ENCODE data around the gene ZC2HC1B. TPM values are rescaled to one million over a fixed set of nuclear protein-coding genes. Genes with fewer than 3 reads are reported as not detected.

Gene ZC2HC1B
- total RNA-seq, 1 experiment from 2014 or later, result not detected

DNA sequence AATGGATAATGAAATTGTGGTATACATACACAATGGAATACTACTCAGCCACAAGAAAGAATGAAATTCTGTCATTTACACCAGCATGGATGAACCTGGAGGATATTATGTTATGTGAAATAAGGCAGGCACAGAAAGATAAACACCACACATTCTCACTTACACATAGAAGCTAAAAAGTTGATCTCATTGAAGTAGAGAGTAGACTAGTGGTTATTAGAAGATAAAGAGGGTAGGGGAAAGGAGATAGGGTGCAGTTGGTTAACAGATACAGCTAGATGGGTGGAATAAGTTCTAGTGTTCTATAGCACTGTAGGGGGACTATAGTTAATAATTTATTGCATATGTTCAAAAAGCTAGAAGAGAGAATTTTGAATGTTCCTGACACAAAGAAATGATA, 46.7 kb upstream of the ZC2HC1B start:
- TF ChIP-seq, protein P1, sequence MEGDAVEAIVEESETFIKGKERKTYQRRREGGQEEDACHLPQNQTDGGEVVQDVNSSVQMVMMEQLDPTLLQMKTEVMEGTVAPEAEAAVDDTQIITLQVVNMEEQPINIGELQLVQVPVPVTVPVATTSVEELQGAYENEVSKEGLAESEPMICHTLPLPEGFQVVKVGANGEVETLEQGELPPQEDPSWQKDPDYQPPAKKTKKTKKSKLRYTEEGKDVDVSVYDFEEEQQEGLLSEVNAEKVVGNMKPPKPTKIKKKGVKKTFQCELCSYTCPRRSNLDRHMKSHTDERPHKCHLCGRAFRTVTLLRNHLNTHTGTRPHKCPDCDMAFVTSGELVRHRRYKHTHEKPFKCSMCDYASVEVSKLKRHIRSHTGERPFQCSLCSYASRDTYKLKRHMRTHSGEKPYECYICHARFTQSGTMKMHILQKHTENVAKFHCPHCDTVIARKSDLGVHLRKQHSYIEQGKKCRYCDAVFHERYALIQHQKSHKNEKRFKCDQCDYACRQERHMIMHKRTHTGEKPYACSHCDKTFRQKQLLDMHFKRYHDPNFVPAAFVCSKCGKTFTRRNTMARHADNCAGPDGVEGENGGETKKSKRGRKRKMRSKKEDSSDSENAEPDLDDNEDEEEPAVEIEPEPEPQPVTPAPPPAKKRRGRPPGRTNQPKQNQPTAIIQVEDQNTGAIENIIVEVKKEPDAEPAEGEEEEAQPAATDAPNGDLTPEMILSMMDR (conservative IDR thresholded peaks at IDR 0.05), result no peak
- Histone ChIP-seq H3K79me1 (ENCODE audit: insufficient read depth, low read depth, low read length, poor library complexity, severe bottlenecking) (no peaks in the 10 kb centered on the region), H3K9ac (ENCODE audit: extremely low read depth, insufficient read length, low read length) (no peak overlapping the region), H2BK12ac (ENCODE audit: insufficient read length, low read depth, low read length) (no peak overlapping the region), H2BK5ac (ENCODE audit: insufficient read length, low read length) (no peak overlapping the region), H3K23me2 (ENCODE audit: insufficient read length, low read depth, low read length, poor library complexity, severe bottlenecking) (no peaks in the 10 kb centered on the region), H3K27me3 (ENCODE audit: insufficient read depth, low read length) (no peaks in the 10 kb centered on the region), H2BK20ac (ENCODE audit: low read depth, low read length, poor library complexity, severe bottlenecking) (no peak overlapping the region), H3K56ac (ENCODE audit: insufficient read length, low read depth, low read length) (no peak overlapping the region), H3K18ac (ENCODE audit: insufficient read length, low read depth, low read length) (no peak overlapping the region), H2BK15ac (ENCODE audit: low read depth, low read length) (no peak overlapping the region), H3K4me2 (ENCODE audit: insufficient read depth, insufficient read length, low read length) (no peak overlapping the region), H4K5ac (ENCODE audit: insufficient read length, low read depth, low read length) (no peak overlapping the region), H3K27ac (ENCODE audit: insufficient read length, low read depth, low read length) (no peak overlapping the region), H2BK120ac (ENCODE audit: low read depth, low read length, poor library complexity, severe bottlenecking) (no peak overlapping the region), H4K20me1 (ENCODE audit: control insufficient read depth, insufficient read depth, insufficient read length) (no peaks in the 10 kb centered on the region), H3K14ac (ENCODE audit: insufficient read depth, low read length) (no peak overlapping the region), H3K9me3 (ENCODE audit: control insufficient read depth, low read depth, low read length) (no peaks in the 10 kb centered on the region), H3K4ac (ENCODE audit: low read depth, low read length) (no peak overlapping the region), H2AFZ (ENCODE audit: low read length) (no peak overlapping the region), H3T11ph (ENCODE audit: low read length) (no peak overlapping the region), H3K4me1 (ENCODE audit: insufficient read depth, low read length) (no peaks in the 10 kb centered on the region; the same call in 1 of the 2 replicates), H2AK5ac (ENCODE audit: insufficient read length, low read length) (no peak overlapping the region), H3K23ac (ENCODE audit: insufficient read length, low read depth, low read length) (no peak overlapping the region), H3K79me2 (ENCODE audit: insufficient read depth, low read length) (no peaks in the 10 kb centered on the region), H4K91ac (ENCODE audit: insufficient read length, low read depth, low read length) (no peak overlapping the region), H4K8ac (replicated peaks; ENCODE audit: insufficient read length, low read depth, low read length) (no peak overlapping the region)
- Mint-ChIP-seq H3K27ac (no peak overlapping the region; a peak in 1 of 7 replicates), H3K36me3 (ENCODE audit: insufficient read depth in 1 of 3, low read depth in 3 of 3) (peaks cover 7 to 36% (median 22%) of the 10 kb centered on the region in 3 experiments), H3K9me3 (no peaks in the 10 kb centered on the region), H3K4me1 (peaks cover 5% of the 10 kb centered on the region in 2 experiments), H3K27me3 (ENCODE audit: low read depth) (no peaks in the 10 kb centered on the region; the same call in 1 of the 2 replicates), H3K4me3 (no peak overlapping the region)
- no peak for DNase-seq
